ENCODE data around the gene LRRC4C. TPM values are rescaled to one million over a fixed set of nuclear protein-coding genes. Genes with fewer than 3 reads are reported as not detected.

LRRC4C gene
- total RNA-seq, 1 experiment from 2014 or later, result not detected

GRCh38 chr11:41346042-41346441 is 113.4 kb downstream of the LRRC4C start:
- BruUV-seq (replicated peaks), result no TSS peak
- DNase-seq (ENCODE audit: unreplicated experiment), result no peak
- peaks cover 5% of the 10 kb centered on the region for H3K4me1 Mint-ChIP-seq (ENCODE audit: insufficient read depth, unreplicated experiment)
- H3K9me3 Mint-ChIP-seq (ENCODE audit: unreplicated experiment), result no peaks in the 10 kb centered on the region
- CTCF ChIA-PET, result no interaction called here
- no peaks in the 10 kb centered on the region for H3K27me3 Mint-ChIP-seq (ENCODE audit: insufficient read depth, unreplicated experiment)
- H3K27ac Mint-ChIP-seq (ENCODE audit: low read depth, unreplicated experiment), result no peak overlapping the region
- POLR2A ChIA-PET, result no interaction called here
- H3K4me3 Mint-ChIP-seq (ENCODE audit: unreplicated experiment), result no peak overlapping the region
- no peak for TF ChIP-seq CTCF (IDR thresholded peaks at IDR 0.05; ENCODE audit: unreplicated experiment)
- intact Hi-C loops (cut with micrococcal nuclease), result no loop called here
- H3K36me3 Mint-ChIP-seq (ENCODE audit: insufficient read depth, unreplicated experiment), result no peaks in the 10 kb centered on the region

DNA sequence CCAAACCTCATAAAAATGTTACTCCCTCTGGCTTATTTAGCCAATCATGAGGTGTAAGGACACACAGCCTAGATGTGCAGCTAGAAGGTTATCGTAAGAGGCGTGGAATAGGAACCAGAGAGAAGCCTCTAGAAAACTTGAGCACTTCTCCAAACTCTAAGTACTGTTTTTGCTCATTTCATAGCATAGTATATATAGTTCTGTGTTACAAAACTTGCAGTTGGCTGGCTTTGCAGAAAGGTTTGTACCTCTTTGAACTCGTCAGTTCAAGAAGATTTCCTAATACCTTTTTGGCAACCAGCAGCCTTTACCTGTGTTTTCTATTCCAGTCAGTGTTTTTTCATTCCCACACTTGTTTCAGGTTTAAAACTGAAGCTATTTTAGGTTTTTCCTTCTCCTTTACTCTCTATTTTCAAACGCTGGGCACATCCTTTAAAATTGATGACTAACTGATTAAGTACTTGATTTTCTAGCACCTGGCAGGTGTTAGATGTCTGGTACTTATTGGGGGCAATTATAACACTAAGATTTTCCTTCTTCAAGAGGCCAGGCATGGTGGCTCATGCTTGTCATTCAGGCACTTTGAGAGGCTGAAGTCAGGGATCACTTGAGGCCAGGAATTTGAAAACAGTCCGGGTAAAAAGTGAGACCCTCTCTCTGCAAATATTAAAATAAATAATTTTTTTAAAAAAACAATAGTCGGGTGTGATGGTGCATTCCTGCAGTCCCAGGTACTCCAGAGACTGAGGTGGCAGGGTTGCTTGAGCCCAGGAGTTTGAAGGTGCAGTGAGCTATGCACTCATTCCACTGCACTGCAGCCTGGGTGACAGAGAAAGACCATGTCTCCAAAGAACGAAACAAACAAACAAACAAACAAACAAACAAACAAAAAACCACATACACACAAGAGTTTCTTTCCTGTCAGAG is 125.2 kb downstream of the LRRC4C start:
- ChIA-PET POLR2A (interaction anchor here (1.6 kb wide), 1 partner anchor 14 kb away, joined by 3 read pairs; no protein-coding TSS in a partner anchor), CTCF (interaction anchor here (0.7 kb wide), 1 partner anchor 235 kb away, joined by 3 read pairs; no protein-coding TSS in a partner anchor)
- DNase-seq (ENCODE audit: unreplicated experiment), result no peak
- Mint-ChIP-seq H3K4me1 (ENCODE audit: insufficient read depth, unreplicated experiment) (peaks cover 2% of the 10 kb centered on the region), H3K4me3 (ENCODE audit: unreplicated experiment) (no peak overlapping the region), H3K36me3 (ENCODE audit: insufficient read depth, unreplicated experiment) (no peaks in the 10 kb centered on the region), H3K9me3 (ENCODE audit: unreplicated experiment) (no peaks in the 10 kb centered on the region), H3K27me3 (ENCODE audit: insufficient read depth, unreplicated experiment) (no peaks in the 10 kb centered on the region), H3K27ac (ENCODE audit: low read depth, unreplicated experiment) (no peak overlapping the region)
- BruUV-seq (replicated peaks), result no TSS peak
- intact Hi-C loops (cut with micrococcal nuclease), result no loop called here
- no peak for TF ChIP-seq CTCF (IDR thresholded peaks at IDR 0.05; ENCODE audit: unreplicated experiment)

- no peaks in the 10 kb centered on the region for H3K36me3 Mint-ChIP-seq (ENCODE audit: insufficient read depth, unreplicated experiment)
- ChIA-PET CTCF (no interaction called here), POLR2A (interaction anchor here (1.6 kb wide), 1 partner anchor 15 kb away, joined by 3 read pairs; no protein-coding TSS in a partner anchor)
- DNase-seq (ENCODE audit: unreplicated experiment), result no peak
- TF ChIP-seq CTCF (IDR thresholded peaks at IDR 0.05; ENCODE audit: unreplicated experiment), result no peak
- no TSS peak for BruUV-seq (replicated peaks)
- no peak overlapping the region for H3K27ac Mint-ChIP-seq (ENCODE audit: low read depth, unreplicated experiment)
- H3K4me1 Mint-ChIP-seq (ENCODE audit: insufficient read depth, unreplicated experiment), result peaks cover 5% of the 10 kb centered on the region
- no peaks in the 10 kb centered on the region for H3K27me3 Mint-ChIP-seq (ENCODE audit: insufficient read depth, unreplicated experiment)
- no peaks in the 10 kb centered on the region for H3K9me3 Mint-ChIP-seq (ENCODE audit: unreplicated experiment)
- intact Hi-C loops (cut with micrococcal nuclease), result no loop called here
- no peak overlapping the region for H3K4me3 Mint-ChIP-seq (ENCODE audit: unreplicated experiment)
Measured at GRCh38 chr11:41333357-41333756, 126.1 kb downstream of the LRRC4C start.

DNA sequence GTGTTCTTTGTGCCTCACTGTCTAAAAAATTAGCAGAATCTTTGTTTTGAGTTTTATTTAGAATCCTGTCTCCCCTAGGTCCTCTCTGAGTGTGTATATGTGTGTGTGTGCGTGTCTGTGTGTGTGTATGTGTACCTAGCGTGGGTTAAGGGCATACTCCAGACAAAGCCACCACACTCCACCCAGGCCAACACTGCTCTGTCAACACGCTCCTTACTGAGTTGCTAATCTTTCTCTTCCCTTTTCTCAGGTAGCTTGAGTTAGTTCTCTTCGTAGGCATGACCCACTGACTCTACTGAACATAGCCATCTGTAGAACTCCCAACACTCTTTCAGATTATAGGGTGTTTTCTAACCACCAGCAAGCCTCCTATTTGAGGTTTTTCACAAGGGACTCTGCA is 131.1 kb downstream of the LRRC4C start:
- H3K27ac Mint-ChIP-seq (ENCODE audit: low read depth, unreplicated experiment), result no peak overlapping the region
- TF ChIP-seq CTCF (IDR thresholded peaks at IDR 0.05; ENCODE audit: unreplicated experiment), result no peak
- ChIA-PET POLR2A (no interaction called here), CTCF (no interaction called here)
- DNase-seq (ENCODE audit: unreplicated experiment), result no peak
- no peaks in the 10 kb centered on the region for H3K36me3 Mint-ChIP-seq (ENCODE audit: insufficient read depth, unreplicated experiment)
- peaks cover 5% of the 10 kb centered on the region for H3K4me1 Mint-ChIP-seq (ENCODE audit: insufficient read depth, unreplicated experiment)
- H3K4me3 Mint-ChIP-seq (ENCODE audit: unreplicated experiment), result no peak overlapping the region
- H3K9me3 Mint-ChIP-seq (ENCODE audit: unreplicated experiment), result no peaks in the 10 kb centered on the region
- no peaks in the 10 kb centered on the region for H3K27me3 Mint-ChIP-seq (ENCODE audit: insufficient read depth, unreplicated experiment)
- BruUV-seq (replicated peaks), result no TSS peak
- intact Hi-C loops (cut with micrococcal nuclease), result no loop called here

All from MCF 10A (cell line).